Endometrial microvascular endothelial cells (primary cell): Measurements from ENCODE around the gene NUPR2. TPM values are rescaled to one million over a fixed set of nuclear protein-coding genes. Genes with fewer than 3 reads are reported as not detected.
"Not testable (repeated sequence)": the region's sequence is repeated elsewhere in the genome, so short reads cannot be mapped to it uniquely, and the experiment has no call there.

Experiments used
- in situ Hi-C: cut with HindIII; loops from 2 replicates; pipeline ENCODE4 v1.10.0; 2017; ENCODE audit warnings: low sequenced_read_pairs, low pct_unique_long_range_greater_than_20kb; ENCODE audit errors: inconsistent ontology term
- total RNA-seq: library from RNA; depleted of rRNA; stranded (reverse); fragments of >200 nt; gene quantifications from one replicate; pipeline ENCODE4 v1.2.3, GENCODE V29; 2015; ENCODE audit errors: inconsistent ontology term

NUPR2 gene, protein sequence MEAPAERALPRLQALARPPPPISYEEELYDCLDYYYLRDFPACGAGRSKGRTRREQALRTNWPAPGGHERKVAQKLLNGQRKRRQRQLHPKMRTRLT
- total RNA-seq, result not detected

DNA sequence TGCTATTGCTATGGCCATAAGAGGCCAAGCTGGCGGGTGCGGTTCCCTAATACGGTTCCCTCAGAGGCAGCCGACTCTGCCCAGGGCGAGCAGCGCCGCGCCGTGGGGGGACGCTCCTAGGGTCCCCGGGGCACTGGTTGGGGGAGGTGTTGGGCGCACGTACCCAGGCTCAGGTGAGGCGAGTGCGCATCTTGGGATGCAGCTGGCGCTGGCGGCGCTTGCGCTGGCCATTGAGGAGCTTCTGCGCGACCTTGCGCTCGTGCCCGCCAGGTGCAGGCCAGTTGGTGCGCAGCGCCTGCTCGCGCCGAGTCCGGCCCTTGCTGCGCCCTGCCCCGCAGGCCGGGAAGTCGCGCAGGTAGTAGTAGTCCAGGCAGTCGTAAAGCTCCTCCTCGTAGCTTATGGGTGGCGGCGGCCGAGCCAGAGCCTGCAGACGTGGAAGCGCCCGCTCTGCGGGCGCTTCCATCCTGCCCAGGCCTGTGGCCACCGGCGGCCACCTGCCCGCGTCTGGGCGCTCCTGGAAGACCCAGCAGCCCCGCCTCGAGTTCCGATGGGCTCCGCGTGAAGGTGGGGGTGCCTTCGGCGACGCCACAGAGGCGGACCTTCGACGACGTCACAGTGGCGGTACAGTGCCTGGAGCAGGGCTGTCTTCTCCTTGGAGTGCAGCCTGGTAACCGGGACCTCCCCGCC lies at the start of gene NUPR2:
Gene NUPR2, minus strand, starts transcription at position 566 of the 687 bp plus-strand sequence. Its CDS starts 103 bp downstream, at position 463.
- in situ Hi-C loops, result no loop called here

DNA sequence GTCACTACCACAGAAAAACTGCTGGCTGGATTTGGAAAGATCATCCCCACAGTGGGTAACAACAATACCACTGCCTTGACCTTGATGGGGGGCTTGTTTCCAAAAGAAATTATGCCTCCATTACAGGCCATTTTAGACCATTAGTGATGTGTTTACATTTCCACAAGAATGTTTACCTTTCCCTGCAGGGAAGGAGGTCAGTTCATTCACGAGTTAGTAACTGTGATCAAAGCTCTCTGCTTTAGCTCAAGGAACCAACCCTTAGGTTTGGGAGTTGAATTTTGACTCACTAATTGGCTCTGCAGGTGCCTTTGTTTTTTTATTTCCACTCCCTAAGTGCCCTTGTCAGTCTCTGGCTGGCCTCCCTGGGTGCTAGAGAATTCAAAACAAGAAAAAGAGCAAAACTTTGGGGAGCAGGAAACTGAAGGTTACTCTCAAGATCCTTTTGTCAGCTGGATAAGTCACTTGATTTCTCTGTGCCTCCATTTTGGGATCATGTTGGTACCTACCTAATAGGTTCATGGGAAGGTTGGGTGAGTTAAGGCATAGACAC lies 41.1 kb upstream of the NUPR2 start:
- in situ Hi-C loops, result no loop called here

DNA sequence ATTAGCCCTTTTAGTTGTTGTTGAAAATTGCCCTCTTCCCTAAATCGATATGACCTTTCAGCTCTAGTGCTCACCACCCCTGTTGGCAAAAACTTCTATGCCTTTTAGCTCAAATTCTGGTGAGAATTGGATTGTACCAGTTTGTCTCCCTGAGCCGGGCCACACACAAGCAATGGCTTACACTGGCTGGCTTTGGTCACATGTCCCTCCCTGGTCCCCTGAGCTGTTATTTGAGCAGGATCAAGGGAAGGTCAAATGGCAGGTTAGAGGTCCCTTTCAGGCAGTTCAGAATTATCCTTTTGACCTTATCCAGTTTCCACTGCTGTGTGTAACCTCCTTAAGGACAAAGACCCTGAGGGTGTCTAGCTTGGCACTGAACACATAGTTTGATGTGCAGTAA lies 14.8 kb upstream of the NUPR2 start:
- in situ Hi-C loops, result not testable (repeated sequence)

DNA sequence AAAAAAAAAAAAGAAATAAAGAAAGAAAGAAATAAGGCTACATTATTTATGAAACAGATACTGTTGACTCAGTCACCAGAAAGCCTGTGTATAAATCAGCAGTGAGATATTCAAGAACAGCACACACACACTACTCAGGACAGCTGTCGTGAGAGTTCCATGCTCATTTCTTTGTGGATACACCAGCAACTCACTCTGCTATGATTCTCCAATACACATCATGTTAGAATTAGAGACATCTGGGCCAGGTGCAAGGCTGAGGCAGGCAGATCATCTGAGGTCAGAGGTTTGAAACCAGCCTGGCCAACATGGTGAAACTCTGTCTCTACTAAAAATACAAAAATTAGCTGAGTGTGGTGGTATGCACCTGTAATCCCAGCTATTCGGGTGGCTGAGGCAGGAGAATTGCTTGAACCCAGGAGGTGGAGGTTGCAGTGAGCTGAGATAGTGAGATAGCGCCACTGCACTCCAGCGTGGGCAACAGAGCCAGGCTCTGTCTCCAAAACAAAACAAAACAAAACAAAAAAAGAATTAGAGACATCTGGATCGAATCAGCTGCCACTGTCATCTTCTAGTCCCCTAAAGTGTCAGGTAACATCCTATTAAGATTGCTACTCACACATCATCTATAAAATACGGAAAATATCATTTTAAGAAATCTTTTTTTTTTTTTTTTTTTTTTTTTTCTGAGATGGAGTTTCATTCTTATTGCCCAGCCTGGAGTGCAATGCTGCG lies 11.2 kb upstream of the NUPR2 start:
- in situ Hi-C loops, result no loop called here

DNA sequence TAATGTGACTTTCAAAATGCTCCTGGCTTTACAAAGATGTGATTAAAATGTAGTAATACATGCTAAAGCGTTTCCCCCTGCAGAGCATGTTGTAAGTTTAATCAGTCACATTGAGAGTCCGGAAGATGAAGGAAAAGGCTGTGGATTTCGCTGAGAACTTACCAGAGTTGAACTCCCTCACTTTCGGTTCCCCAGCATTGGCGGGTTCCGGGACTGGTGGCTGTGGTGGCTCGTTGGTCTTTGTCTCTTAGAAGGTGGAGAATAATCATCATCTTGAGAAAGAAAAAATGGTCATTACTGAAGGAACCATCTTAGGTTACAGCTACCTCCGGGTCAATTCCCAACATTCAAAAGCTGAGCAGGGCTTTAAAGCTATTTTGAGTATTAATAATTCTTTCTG lies 9.6 kb upstream of the NUPR2 start:
- in situ Hi-C loops, result no loop called here

DNA sequence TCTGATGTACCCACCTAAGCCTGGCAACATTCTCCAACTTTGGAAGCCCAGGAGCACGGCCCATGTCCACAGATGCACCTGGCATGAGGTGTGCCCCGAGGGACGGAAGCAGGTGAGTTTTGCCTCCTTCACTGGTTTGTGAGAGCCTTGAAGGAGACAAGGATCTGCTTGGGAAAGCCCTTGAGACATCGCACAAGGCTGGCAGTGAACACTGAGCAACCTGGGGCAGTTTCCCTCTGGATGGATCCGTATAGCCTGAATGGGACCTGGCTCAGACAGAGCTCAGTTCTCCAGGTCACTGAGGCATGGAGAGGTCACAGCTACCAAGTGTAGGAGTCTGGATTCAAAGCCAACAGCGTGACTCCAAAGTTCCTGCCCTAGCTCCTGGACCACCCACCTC lies 8.8 kb upstream of the NUPR2 start:
- in situ Hi-C loops, result no loop called here

DNA sequence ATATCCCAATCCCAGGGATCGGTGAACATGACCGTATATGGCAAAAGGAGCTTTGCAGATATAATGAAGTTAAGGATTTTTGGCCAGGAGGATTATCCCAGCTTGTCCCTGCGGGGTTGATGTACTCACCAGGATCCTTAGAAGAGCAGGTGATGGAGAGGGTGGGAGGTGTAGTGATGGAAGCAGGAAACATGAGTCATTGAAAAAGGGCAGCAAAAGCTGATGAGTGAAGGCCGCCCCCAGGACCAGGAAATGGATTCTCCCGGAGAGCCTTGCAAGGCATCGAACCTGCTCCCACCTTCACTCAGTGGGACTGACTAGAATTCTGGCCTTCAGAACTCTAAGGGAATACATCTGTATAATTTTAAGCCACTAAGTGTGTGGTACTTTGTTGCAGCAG lies 5.2 kb upstream of the NUPR2 start:
- in situ Hi-C loops, result no loop called here

DNA sequence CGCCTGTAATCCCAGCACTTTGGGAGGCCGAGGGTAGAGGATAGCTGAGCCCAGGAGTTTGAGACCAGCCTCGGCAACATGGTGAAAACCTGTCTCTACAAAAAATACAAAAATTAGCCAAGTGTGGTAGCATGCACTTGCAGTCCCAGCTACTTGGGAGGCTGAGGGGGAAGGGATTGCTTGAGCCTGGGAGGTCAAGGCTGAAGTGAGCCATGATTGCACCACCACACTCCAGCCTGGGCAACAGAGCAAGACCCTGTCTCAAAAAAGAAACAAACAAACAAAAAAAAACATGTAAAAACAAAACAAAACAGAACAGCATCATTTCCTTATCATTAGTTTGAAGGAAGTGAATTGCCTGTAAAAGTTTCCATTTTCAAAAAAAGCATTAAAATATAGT lies 4.0 kb downstream of the NUPR2 start:
- in situ Hi-C loops, result not testable (repeated sequence)

DNA sequence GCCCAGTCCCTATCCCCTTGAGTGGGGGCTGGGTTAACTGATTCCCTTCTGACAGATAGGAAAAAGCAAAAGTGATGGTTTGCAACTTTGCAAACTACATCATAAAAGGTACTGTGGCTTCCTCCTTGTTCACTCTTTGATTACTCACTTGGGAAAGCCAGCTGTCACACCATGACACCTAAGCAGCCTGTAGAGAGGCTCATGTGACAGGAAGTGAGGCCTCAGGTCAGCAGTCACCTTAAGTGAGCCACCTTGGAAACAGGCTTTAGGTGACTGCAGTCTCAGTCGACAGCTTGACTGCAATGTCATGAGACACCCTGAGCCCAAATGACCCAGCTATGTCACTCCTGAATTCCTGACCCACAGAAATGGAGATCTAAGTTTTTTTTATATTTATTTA lies 5.6 kb downstream of the NUPR2 start:
- in situ Hi-C loops, result no loop called here

DNA sequence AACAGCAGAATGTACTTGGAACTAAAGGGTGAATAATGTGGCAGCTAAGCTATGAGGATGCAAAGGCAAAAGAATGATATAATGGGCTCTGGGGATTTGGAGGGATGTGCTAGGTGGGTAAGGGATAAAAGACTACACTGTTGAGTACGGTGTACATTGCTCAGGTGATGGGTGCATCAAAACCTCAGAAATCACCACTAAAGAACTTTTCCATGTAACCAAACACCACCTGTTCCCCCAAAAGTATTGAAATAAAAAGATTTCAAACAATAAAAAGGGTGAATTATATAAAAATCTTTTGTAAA lies 8.3 kb downstream of the NUPR2 start:
- in situ Hi-C loops, result no loop called here

DNA sequence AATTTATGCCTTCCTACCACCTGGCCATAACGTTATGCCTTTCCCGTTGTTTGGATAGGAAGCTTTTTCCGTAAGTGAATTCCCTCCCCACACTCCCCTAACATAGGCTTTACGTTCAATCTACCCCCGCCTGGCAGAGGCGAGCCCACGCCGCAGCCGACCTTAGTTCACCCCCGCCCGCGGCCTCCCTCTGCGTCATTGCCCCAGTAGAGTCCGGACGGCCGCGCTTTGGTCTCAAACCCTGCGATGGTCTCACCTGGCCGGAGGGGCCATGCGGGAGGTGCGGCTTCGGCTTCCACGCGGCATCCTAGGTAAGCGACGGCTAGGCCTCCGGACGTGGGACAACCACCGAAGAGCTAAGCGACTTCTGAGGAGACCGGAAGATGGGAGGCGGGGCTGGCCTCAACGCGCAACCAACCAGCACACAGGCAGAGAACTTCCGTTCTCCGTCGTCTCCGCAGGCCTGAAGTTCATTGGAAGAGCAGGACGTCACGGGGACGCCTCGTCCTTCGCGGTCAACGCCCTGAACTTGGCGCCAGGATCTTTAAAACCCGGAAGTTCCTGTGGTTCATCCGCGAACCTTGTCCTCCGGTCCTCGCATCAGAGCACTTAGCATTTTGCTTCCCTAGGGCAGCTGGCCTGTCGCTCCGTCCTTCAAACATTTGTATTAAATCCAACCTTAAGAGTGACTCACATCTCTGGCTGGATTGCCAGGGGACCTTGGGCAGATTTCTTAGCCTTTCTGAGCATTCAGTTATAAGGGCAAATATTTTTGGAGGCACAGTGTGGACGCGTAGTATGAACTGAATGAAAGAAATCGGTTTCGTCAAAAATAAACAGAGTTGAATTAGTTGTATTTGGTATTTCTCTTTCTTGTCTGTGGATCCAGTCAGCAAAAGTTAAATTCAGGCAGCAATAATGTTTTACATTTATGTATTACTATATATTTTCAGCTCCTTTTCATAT lies 9.8 kb downstream of the NUPR2 start, which contains the start of gene CHCHD2:
Gene CHCHD2, minus strand, starts transcription at position 369 of the 966 bp plus-strand sequence. Its CDS starts 63 bp downstream, at position 306.
- in situ Hi-C loops, result no loop called here

DNA sequence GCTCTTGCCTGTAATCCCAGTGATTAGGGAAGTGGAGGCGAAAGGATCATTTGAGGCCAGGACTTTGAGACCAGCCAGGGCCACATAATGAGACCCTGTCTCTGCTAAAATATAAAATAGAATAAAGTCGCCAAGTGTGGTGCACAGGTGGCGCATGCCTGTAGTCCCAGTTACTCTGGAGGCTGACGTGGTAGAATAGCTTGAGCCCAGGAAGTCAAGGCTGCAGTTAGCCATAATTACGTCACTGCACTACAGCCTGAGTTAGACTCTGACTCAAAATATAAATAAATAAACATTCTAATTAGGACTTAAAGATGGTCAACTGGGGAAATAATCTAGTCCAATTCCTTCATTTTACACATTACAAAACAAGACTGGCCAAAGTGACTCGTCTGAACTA lies 10.7 kb downstream of the NUPR2 start:
- in situ Hi-C loops, result no loop called here

DNA sequence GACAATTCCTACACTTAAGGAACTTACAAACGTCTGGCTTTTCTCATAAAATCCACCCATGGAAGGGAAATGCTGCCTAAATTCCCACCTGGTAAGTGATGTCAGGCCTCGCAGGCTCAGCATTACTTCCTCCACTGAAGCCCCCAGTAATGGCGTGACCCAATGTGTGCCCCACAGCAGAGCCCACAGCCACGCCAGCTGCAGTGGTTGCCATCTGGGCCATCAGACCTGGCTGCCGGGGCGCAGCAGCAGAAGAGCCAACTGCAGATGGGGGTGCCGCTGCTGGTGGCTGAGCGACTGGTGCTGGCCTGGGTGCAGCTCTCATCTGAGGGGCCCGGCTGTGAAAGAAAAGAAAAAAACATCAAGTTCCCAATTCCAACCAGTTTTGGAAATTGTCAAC lies 12.1 kb downstream of the NUPR2 start:
- in situ Hi-C loops, result not testable (repeated sequence)

DNA sequence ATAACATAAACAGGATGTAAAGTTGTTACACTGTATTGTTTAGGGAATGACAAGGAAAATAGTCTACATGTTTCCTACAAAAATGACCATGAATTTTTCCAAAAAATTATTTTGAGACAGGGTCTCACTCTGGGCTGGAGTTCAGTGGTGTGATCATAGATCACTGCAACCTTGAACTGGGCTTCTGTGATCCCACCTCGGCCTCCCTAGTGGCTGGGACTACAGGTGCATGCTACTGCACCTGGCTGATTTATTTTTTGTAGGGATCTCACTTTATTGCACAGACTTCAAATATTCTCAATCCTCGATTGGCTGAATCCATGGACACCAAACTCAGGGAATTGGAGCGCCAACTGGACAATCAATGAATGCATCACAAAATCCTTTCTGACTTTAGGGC lies 16.6 kb downstream of the NUPR2 start:
- in situ Hi-C loops, result no loop called here

DNA sequence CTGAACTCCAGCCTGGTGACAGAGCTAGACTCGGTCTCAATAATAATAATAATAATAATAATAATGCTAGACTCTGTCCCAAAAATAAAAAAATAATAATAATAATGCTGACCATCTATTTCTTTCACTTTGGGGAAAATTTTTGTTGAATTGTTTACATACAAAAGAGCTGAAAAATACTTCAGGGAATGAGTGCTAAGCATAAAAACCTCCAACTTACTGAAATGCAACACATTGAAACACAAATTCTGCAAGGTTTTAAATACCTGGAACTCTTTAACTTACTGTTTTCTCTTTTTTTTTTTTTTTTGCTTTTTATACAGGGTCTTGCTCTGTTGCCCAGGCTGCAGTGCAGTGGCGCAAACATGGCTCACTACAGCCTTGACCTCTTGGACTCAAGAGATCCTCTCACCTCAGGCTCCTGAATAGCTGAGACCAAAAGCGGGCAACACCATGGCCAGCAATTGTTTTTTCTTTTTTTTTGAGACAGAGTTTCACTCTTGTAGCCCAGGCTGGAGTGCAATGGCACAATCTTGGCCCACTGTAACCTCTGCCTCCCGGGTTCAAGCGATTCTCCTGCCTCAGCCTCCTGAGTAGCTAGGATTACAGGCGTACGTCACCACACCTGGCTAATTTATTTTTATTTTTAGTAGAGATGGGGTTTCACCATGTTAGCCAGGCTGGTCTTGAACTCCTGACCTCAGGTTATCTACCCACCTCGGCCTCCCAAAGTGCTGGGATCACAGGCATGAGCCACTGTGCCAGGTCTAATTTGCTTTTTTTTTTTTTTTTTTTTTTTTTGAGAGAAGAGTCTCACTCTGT lies 17.8 kb downstream of the NUPR2 start:
- in situ Hi-C loops, result not testable (repeated sequence)

DNA sequence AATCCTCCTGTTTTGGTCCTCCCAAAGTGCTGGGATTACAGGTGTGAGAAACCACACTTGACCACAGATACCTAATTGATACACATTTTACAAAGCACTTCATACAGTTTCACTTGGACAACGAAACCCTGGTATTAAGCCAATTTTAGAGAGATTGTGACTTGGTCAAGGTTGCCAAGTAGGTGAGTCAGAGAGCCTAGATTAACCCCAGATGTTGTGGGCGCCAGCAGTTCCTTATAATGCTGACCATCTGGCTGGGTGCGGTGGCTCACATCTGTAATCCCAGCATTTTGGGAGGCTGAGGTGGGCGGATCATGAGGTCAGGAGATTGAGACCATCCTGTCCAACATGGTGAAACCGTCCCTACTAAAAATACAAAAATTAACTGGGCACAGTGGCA lies 18.5 kb downstream of the NUPR2 start:
- in situ Hi-C loops, result no loop called here

DNA sequence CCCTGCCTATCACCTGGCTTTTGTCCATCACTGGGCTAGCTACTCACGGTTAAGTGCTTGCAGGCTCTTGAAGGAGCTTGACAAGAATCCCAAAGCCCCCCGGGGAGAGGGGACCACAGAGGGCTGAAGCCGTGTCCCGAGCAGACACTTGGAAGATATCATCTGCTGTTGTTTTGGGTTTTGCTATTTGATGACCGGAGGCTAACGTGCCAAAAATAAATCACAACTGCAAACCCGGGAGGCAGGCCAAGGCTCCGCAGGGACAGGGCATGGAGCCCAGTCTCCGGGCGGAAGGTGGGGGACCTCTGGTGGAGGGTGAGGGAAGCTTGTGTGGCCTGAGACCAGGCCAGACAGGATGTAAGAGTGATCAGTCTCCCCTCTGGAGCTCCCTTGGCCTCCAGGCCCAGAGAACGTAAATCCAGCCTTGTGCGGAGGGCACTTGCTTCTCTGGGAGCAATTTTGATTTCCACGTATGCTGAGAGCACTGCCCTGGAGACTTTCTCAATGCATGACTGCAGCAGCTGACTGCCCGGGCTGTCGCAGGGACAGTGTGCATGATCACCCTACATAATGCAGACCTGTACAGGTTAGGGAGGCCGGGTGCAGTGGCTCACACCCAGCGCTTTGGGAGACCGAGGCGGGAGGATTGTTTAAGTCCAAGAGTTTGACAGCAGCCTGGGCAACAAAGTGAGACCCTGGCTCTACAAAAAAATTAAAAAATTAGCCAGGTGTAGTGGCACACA lies 23.3 kb downstream of the NUPR2 start, which contains the start of gene PHKG1:
Gene PHKG1, minus strand, starts transcription at position 164 of the 743 bp plus-strand sequence. CDS start 4,011 bp downstream, outside the sequence.
- in situ Hi-C loops, result no loop called here
